Panc1 (cell line): ENCODE results near the gene NPY4R2.
"Not testable (repeated sequence)": the region's sequence is repeated elsewhere in the genome, so short reads cannot be mapped to it uniquely, and the experiment has no call there.

ENCODE experiments used
- POLR2AphosphoS5 ChIP-seq: IDR thresholded peaks from 2 replicates; pipeline ENCODE4 v1.6.1; 2012; ENCODE audit warnings: mild to moderate bottlenecking, low read depth, low read length, moderate library complexity
- TCF7L2 ChIP-seq: IDR thresholded peaks from 2 replicates; pipeline ENCODE4 v1.6.1; 2011; ENCODE audit warnings: mild to moderate bottlenecking, low read depth, low read length, inconsistent platforms
- TF ChIP-seq, protein P1 (sequence below): fragments of 450-650 bp; IDR thresholded peaks from 2 replicates; pipeline ENCODE4 v1.5.1; 2017; ENCODE audit warnings: mild to moderate bottlenecking
- TF ChIP-seq, protein P2 (sequence below), 2 experiments: IDR thresholded peaks; 2 replicates each; pipeline ENCODE4 v1.6.1; 2011 to 2012; ENCODE audit warnings: low read depth in 2 of 2, control low read depth in 1 of 2, low read length in 1 of 2, mild to moderate bottlenecking in 1 of 2, moderate library complexity in 1 of 2; ENCODE audit not compliant: insufficient read depth in 1 of 2

DNA sequence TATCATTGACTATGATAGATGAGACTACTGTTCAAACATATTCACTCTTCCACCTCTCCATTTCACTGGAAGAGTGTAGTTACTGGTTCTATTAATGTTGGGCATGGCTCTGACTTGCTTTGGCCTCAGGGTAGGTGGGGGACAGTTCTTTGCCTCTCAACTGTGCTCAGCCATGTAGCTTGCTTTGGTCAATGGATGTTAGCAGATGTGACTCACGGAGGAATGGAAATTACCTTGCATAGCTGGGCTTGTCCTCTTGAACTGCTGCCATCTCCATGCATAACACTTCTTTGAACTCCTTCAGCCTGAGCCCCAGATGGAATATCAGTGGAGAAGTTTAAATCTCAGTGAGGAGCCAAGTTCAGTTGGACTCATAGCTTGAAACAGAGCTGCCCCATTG lies 9.1 kb upstream of the NPY4R2 start:
- TF ChIP-seq, protein P1, sequence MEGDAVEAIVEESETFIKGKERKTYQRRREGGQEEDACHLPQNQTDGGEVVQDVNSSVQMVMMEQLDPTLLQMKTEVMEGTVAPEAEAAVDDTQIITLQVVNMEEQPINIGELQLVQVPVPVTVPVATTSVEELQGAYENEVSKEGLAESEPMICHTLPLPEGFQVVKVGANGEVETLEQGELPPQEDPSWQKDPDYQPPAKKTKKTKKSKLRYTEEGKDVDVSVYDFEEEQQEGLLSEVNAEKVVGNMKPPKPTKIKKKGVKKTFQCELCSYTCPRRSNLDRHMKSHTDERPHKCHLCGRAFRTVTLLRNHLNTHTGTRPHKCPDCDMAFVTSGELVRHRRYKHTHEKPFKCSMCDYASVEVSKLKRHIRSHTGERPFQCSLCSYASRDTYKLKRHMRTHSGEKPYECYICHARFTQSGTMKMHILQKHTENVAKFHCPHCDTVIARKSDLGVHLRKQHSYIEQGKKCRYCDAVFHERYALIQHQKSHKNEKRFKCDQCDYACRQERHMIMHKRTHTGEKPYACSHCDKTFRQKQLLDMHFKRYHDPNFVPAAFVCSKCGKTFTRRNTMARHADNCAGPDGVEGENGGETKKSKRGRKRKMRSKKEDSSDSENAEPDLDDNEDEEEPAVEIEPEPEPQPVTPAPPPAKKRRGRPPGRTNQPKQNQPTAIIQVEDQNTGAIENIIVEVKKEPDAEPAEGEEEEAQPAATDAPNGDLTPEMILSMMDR: not testable (repeated sequence)
- not testable (repeated sequence) for TF ChIP-seq POLR2AphosphoS5, TCF7L2
- TF ChIP-seq, protein P2, sequence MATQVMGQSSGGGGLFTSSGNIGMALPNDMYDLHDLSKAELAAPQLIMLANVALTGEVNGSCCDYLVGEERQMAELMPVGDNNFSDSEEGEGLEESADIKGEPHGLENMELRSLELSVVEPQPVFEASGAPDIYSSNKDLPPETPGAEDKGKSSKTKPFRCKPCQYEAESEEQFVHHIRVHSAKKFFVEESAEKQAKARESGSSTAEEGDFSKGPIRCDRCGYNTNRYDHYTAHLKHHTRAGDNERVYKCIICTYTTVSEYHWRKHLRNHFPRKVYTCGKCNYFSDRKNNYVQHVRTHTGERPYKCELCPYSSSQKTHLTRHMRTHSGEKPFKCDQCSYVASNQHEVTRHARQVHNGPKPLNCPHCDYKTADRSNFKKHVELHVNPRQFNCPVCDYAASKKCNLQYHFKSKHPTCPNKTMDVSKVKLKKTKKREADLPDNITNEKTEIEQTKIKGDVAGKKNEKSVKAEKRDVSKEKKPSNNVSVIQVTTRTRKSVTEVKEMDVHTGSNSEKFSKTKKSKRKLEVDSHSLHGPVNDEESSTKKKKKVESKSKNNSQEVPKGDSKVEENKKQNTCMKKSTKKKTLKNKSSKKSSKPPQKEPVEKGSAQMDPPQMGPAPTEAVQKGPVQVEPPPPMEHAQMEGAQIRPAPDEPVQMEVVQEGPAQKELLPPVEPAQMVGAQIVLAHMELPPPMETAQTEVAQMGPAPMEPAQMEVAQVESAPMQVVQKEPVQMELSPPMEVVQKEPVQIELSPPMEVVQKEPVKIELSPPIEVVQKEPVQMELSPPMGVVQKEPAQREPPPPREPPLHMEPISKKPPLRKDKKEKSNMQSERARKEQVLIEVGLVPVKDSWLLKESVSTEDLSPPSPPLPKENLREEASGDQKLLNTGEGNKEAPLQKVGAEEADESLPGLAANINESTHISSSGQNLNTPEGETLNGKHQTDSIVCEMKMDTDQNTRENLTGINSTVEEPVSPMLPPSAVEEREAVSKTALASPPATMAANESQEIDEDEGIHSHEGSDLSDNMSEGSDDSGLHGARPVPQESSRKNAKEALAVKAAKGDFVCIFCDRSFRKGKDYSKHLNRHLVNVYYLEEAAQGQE (IDR thresholded peaks at IDR 0.05; ENCODE audit: insufficient read depth in 1 of 2, low read depth in 2 of 2, low read length in 1 of 2): not testable (repeated sequence)
